ENCODE measurements around the gene DOCK4.

DOCK4 gene

GRCh38 chr7:112065758-112066157 lies 140.4 kb downstream of the DOCK4 start:
- Histone ChIP-seq H3K4me3 (ENCODE audit: low read depth in 1 of 5, low read length in 5 of 5) (no peak overlapping the region), H3K4me1 (ENCODE audit: control insufficient read depth in 5 of 5, insufficient read depth in 5 of 5, low read length in 5 of 5) (peaks cover 0 to 8% (median 0%) of the 10 kb centered on the region in 5 donors), H3K36me3 (ENCODE audit: control insufficient read depth in 5 of 5, insufficient read depth in 5 of 5, low read length in 5 of 5) (no peaks in the 10 kb centered on the region), H3K27ac (ENCODE audit: low read depth, low read length) (no peak overlapping the region), H3K27me3 (ENCODE audit: control insufficient read depth in 5 of 5, insufficient read depth in 4 of 5, low read length in 5 of 5) (no peaks in the 10 kb centered on the region), H3K9me3 (ENCODE audit: control insufficient read depth in 5 of 5, low read length in 5 of 5) (no peaks in the 10 kb centered on the region), H3K9ac (ENCODE audit: low read length in 5 of 5) (no peak overlapping the region)

- Histone ChIP-seq H3K27ac (ENCODE audit: low read depth, low read length) (no peak overlapping the region), H3K36me3 (ENCODE audit: control insufficient read depth in 5 of 5, insufficient read depth in 5 of 5, low read length in 5 of 5) (no peaks in the 10 kb centered on the region), H3K9me3 (ENCODE audit: control insufficient read depth in 5 of 5, low read length in 5 of 5) (no peaks in the 10 kb centered on the region), H3K9ac (ENCODE audit: low read length in 5 of 5) (no peak overlapping the region), H3K27me3 (ENCODE audit: control insufficient read depth in 5 of 5, insufficient read depth in 4 of 5, low read length in 5 of 5) (no peaks in the 10 kb centered on the region), H3K4me3 (ENCODE audit: low read depth in 1 of 5, low read length in 5 of 5) (no peak overlapping the region), H3K4me1 (ENCODE audit: control insufficient read depth in 5 of 5, insufficient read depth in 5 of 5, low read length in 5 of 5) (peaks cover 0 to 4% (median 0%) of the 10 kb centered on the region in 5 donors)
Measured at GRCh38 chr7:112064627-112065385, 141.4 kb downstream of the DOCK4 start.

GRCh38 chr7:112063974-112064373 lies 142.2 kb downstream of the DOCK4 start:
- no peak overlapping the region for H3K4me3 ChIP-seq (ENCODE audit: low read depth in 1 of 5, low read length in 5 of 5)
- H3K27ac ChIP-seq (ENCODE audit: low read depth, low read length) = no peak overlapping the region
- H3K4me1 ChIP-seq (ENCODE audit: control insufficient read depth in 5 of 5, insufficient read depth in 5 of 5, low read length in 5 of 5) = peaks cover 0 to 4% (median 0%) of the 10 kb centered on the region in 5 donors
- no peaks in the 10 kb centered on the region for H3K36me3 ChIP-seq (ENCODE audit: control insufficient read depth in 5 of 5, insufficient read depth in 5 of 5, low read length in 5 of 5)
- H3K27me3 ChIP-seq (ENCODE audit: control insufficient read depth in 5 of 5, insufficient read depth in 4 of 5, low read length in 5 of 5) = no peaks in the 10 kb centered on the region
- no peaks in the 10 kb centered on the region for H3K9me3 ChIP-seq (ENCODE audit: control insufficient read depth in 5 of 5, low read length in 5 of 5)
- H3K9ac ChIP-seq (ENCODE audit: low read length in 5 of 5) = no peak overlapping the region

GRCh38 chr7:112061051-112061450 lies 145.1 kb downstream of the DOCK4 start:
- Histone ChIP-seq H3K27me3 (ENCODE audit: control insufficient read depth in 5 of 5, insufficient read depth in 4 of 5, low read length in 5 of 5) (no peaks in the 10 kb centered on the region), H3K9me3 (ENCODE audit: control insufficient read depth in 5 of 5, low read length in 5 of 5) (no peaks in the 10 kb centered on the region), H3K4me1 (ENCODE audit: control insufficient read depth in 5 of 5, insufficient read depth in 5 of 5, low read length in 5 of 5) (peaks cover 0 to 4% (median 0%) of the 10 kb centered on the region in 5 donors), H3K36me3 (ENCODE audit: control insufficient read depth in 5 of 5, insufficient read depth in 5 of 5, low read length in 5 of 5) (no peaks in the 10 kb centered on the region), H3K27ac (ENCODE audit: low read depth, low read length) (no peak overlapping the region), H3K4me3 (ENCODE audit: low read depth in 1 of 5, low read length in 5 of 5) (no peak overlapping the region), H3K9ac (ENCODE audit: low read length in 5 of 5) (no peak overlapping the region)

- H3K4me1 ChIP-seq (ENCODE audit: control insufficient read depth in 5 of 5, insufficient read depth in 5 of 5, low read length in 5 of 5) = peaks cover 0 to 4% (median 0%) of the 10 kb centered on the region in 5 donors
- H3K9me3 ChIP-seq (ENCODE audit: control insufficient read depth in 5 of 5, low read length in 5 of 5) = no peaks in the 10 kb centered on the region
- no peaks in the 10 kb centered on the region for H3K27me3 ChIP-seq (ENCODE audit: control insufficient read depth in 5 of 5, insufficient read depth in 4 of 5, low read length in 5 of 5)
- H3K4me3 ChIP-seq (ENCODE audit: low read depth in 1 of 5, low read length in 5 of 5) = no peak overlapping the region
- H3K27ac ChIP-seq (ENCODE audit: low read depth, low read length) = no peak overlapping the region
- no peak overlapping the region for H3K9ac ChIP-seq (ENCODE audit: low read length in 5 of 5)
- H3K36me3 ChIP-seq (ENCODE audit: control insufficient read depth in 5 of 5, insufficient read depth in 5 of 5, low read length in 5 of 5) = no peaks in the 10 kb centered on the region
Measured at GRCh38 chr7:112060625-112061024, 145.6 kb downstream of the DOCK4 start.

- Histone ChIP-seq H3K27ac (ENCODE audit: low read depth, low read length) (no peak overlapping the region), H3K9me3 (ENCODE audit: control insufficient read depth in 5 of 5, low read length in 5 of 5) (no peaks in the 10 kb centered on the region), H3K4me1 (ENCODE audit: control insufficient read depth in 5 of 5, insufficient read depth in 5 of 5, low read length in 5 of 5) (peaks cover 0 to 4% (median 0%) of the 10 kb centered on the region in 5 donors), H3K36me3 (ENCODE audit: control insufficient read depth in 5 of 5, insufficient read depth in 5 of 5, low read length in 5 of 5) (no peaks in the 10 kb centered on the region), H3K4me3 (ENCODE audit: low read depth in 1 of 5, low read length in 5 of 5) (no peak overlapping the region), H3K9ac (ENCODE audit: low read length in 5 of 5) (no peak overlapping the region), H3K27me3 (ENCODE audit: control insufficient read depth in 5 of 5, insufficient read depth in 4 of 5, low read length in 5 of 5) (no peaks in the 10 kb centered on the region)
Measured at GRCh38 chr7:112059675-112060074, 146.5 kb downstream of the DOCK4 start.

- H3K4me1 ChIP-seq (ENCODE audit: control insufficient read depth in 5 of 5, insufficient read depth in 5 of 5, low read length in 5 of 5) = peaks cover 0 to 4% (median 0%) of the 10 kb centered on the region in 5 donors
- no peak overlapping the region for H3K4me3 ChIP-seq (ENCODE audit: low read depth in 1 of 5, low read length in 5 of 5)
- H3K9me3 ChIP-seq (ENCODE audit: control insufficient read depth in 5 of 5, low read length in 5 of 5) = no peaks in the 10 kb centered on the region
- no peak overlapping the region for H3K27ac ChIP-seq (ENCODE audit: low read depth, low read length)
- no peaks in the 10 kb centered on the region for H3K27me3 ChIP-seq (ENCODE audit: control insufficient read depth in 5 of 5, insufficient read depth in 4 of 5, low read length in 5 of 5)
- H3K36me3 ChIP-seq (ENCODE audit: control insufficient read depth in 5 of 5, insufficient read depth in 5 of 5, low read length in 5 of 5) = no peaks in the 10 kb centered on the region
- no peak overlapping the region for H3K9ac ChIP-seq (ENCODE audit: low read length in 5 of 5)
Measured at GRCh38 chr7:112058686-112059085, 147.5 kb downstream of the DOCK4 start.

GRCh38 chr7:112056409-112056808 lies 149.8 kb downstream of the DOCK4 start:
- Histone ChIP-seq H3K4me1 (ENCODE audit: control insufficient read depth in 5 of 5, insufficient read depth in 5 of 5, low read length in 5 of 5) (peaks cover 0 to 4% (median 0%) of the 10 kb centered on the region in 5 donors), H3K4me3 (ENCODE audit: low read depth in 1 of 5, low read length in 5 of 5) (no peak overlapping the region), H3K27ac (ENCODE audit: low read depth, low read length) (no peak overlapping the region), H3K36me3 (ENCODE audit: control insufficient read depth in 5 of 5, insufficient read depth in 5 of 5, low read length in 5 of 5) (no peaks in the 10 kb centered on the region), H3K9me3 (ENCODE audit: control insufficient read depth in 5 of 5, low read length in 5 of 5) (no peaks in the 10 kb centered on the region), H3K27me3 (ENCODE audit: control insufficient read depth in 5 of 5, insufficient read depth in 4 of 5, low read length in 5 of 5) (no peaks in the 10 kb centered on the region), H3K9ac (ENCODE audit: low read length in 5 of 5) (no peak overlapping the region)

GRCh38 chr7:112053737-112054069 lies 152.5 kb downstream of the DOCK4 start:
- H3K4me1 ChIP-seq (ENCODE audit: control insufficient read depth in 5 of 5, insufficient read depth in 5 of 5, low read length in 5 of 5) = peaks cover 0 to 4% (median 0%) of the 10 kb centered on the region in 5 donors
- H3K27ac ChIP-seq (ENCODE audit: low read depth, low read length) = no peak overlapping the region
- no peaks in the 10 kb centered on the region for H3K27me3 ChIP-seq (ENCODE audit: control insufficient read depth in 5 of 5, insufficient read depth in 4 of 5, low read length in 5 of 5)
- H3K9me3 ChIP-seq (ENCODE audit: control insufficient read depth in 5 of 5, low read length in 5 of 5) = no peaks in the 10 kb centered on the region
- H3K36me3 ChIP-seq (ENCODE audit: control insufficient read depth in 5 of 5, insufficient read depth in 5 of 5, low read length in 5 of 5) = no peaks in the 10 kb centered on the region
- no peak overlapping the region for H3K9ac ChIP-seq (ENCODE audit: low read length in 5 of 5)
- no peak overlapping the region for H3K4me3 ChIP-seq (ENCODE audit: low read depth in 1 of 5, low read length in 5 of 5)

- Histone ChIP-seq H3K4me1 (ENCODE audit: control insufficient read depth in 5 of 5, insufficient read depth in 5 of 5, low read length in 5 of 5) (peaks cover 0 to 4% (median 0%) of the 10 kb centered on the region in 5 donors), H3K9ac (ENCODE audit: low read length in 5 of 5) (no peak overlapping the region), H3K36me3 (ENCODE audit: control insufficient read depth in 5 of 5, insufficient read depth in 5 of 5, low read length in 5 of 5) (no peaks in the 10 kb centered on the region), H3K4me3 (ENCODE audit: low read depth in 1 of 5, low read length in 5 of 5) (no peak overlapping the region), H3K27ac (ENCODE audit: low read depth, low read length) (no peak overlapping the region), H3K9me3 (ENCODE audit: control insufficient read depth in 5 of 5, low read length in 5 of 5) (no peaks in the 10 kb centered on the region), H3K27me3 (ENCODE audit: control insufficient read depth in 5 of 5, insufficient read depth in 4 of 5, low read length in 5 of 5) (no peaks in the 10 kb centered on the region)
Measured at GRCh38 chr7:112052993-112053736, 153.0 kb downstream of the DOCK4 start.
